Measurements from ENCODE around the gene CAPN12.

- TF ChIP-seq POLR2A (IDR thresholded peaks at IDR 0.05; ENCODE audit: low read length), result no peak
- TF ChIP-seq GATA1 (IDR thresholded peaks at IDR 0.05; ENCODE audit: low read depth, low read length), result no peak
Observed at GRCh38 chr19:38740257-38740592, 4.0 kb downstream of the CAPN12 start.
